ENCODE measurements around the gene OSBPL5.

The OSBPL5 gene

DNA sequence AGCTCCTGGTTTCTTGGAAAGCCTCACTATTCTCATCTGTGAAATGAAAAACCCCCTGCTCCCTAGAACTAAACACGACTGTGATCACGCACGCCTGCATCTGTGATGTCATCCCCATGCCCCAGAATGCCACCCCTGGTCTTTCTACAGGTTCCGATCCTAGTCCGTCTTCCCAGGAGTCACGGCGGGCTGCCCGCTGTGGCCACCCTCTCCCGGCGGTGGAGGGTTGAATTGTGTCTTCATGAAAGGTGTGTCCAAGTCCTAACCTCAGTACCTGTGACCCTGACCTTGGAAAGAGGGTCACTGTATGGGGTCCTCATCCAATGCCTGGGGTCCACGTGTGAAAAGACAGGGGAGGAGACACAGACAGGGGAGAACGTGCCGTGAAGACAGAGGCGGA is 14.4 kb downstream of the OSBPL5 start:
- no peak for DNase-seq

DNA sequence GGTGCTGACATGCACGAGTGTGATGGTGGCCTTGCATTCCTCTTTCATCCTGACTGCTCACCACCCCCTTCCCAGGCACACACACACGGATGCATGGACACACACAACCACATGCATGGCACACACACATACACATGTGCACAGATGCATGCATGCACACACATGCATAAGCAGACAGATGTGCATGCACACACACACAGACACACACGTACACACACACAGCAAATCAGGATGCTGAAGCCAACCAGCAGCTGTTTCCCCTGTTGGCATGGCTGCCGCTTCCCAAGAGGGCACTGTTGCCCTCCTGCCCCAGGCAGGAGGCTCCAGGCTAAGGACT is 15.3 kb downstream of the OSBPL5 start:
- no peak for DNase-seq

DNA sequence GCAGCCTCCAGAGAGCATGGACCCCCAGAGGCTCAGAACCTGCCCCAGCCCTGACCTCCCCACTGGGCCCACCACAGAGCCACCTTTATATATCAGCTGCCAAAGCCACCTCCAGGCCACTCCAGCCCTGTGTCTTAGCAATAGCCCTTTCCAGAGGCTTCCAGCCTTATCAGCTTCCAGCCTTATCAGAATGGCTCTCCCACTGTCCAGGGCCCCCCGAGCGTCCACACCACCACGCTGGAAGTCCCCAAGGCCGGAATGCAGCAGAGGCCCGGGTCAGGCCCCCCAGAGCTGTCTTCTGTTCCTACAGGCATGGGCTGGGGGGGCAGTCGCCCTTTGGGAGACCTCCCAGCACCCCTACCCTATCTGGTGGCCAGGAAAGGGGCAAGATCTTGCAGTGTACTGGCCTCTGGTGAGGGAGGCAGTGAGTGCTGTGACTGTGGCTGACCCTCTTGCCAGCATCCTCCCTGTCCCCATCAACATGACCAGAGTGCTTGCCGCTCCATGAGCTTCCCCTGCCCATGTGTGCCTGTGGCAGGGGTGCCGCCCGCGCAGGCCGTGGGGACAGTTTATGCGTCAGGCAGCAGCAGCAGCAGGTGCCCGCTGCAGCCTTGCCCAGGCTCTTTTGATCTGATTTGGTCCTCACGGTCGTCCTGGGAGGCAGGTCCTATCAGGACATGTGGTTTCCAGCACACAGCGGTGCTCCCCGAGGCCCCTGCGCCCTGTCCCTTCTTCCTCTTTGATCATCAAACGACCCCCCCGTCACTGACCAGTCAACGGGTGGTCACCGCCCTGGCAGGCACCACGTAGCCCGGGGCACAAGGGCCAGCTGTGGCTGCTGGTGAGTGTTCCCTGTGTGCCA is 15.9 kb downstream of the OSBPL5 start:
- no peak for DNase-seq

DNA sequence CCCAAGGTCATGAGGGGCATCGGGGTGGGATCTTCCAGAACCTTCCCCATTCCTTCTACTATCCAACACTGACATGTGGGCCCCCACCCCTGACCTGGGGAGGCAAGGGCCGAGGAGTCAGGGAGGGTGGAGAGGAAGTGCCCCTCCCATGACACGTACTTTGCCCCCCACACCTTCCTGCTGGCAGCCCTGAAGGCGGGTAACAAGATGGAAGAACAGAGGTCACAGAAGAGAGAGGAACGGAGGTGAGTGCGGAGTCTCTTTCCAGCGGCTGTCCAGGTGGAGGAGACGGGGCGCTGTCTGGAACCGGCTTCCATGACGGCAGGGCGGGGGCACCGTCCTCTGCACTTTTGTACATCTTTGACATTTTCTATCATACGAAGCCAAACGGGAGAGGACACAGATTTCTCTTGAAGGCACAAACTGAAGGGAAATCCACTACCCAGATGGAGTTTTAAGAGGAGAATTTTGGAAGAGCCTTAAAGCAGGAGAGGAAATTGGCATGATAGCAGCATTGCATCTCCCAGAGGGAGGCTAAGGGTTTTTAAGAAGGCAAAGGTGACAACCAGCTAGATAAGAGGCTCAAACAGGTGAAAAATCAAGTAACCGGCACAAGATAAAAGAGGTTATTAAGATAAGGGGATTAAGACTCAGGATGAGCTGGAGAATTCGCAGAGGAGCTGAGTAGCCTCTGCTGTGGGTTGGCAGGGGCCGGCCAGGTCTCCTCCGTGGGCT is 16.7 kb downstream of the OSBPL5 start:
- DNase-seq = no peak

DNA sequence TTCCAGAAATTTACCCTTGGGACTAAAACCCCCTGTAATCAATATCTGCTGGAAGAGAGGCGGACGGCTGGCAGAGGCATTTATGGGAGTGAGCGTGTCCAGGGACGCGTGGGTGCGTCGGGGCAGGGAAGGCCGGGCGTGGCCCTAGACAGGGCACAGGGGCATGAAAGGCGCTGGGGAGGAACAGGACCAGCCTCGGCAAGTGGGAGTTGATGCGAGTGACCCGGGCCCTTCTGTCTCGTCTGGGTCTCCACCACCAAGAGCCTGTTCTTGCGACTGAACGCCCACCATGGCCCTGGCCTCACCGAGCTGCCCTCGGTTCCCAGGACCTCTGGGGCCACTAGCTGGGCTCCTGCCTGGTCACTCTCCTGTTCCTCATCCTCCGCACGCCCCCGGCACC is 17.5 kb downstream of the OSBPL5 start:
- DNase-seq = no peak

DNA sequence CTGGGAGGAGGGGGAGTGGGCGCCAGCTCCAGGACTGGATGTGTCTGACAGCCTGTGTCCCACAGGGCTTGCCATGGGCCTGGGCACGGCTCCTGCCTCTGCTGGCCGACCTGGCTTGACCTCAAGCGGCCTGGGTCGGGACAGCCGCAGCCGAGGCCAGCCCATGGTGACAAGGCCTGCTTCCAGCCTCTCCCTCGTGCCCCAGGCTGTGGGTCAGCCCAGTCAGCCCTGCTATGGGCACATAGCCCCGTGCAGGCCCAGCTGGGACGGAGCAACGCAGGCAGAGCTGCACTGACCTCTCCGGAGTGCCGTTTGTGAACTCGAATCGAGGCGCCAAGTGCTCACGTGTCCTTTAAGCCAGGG is 17.9 kb downstream of the OSBPL5 start:
- DNase-seq = peak in 4 of 58 donors; percentile 23 to 47 (median 32)

DNA sequence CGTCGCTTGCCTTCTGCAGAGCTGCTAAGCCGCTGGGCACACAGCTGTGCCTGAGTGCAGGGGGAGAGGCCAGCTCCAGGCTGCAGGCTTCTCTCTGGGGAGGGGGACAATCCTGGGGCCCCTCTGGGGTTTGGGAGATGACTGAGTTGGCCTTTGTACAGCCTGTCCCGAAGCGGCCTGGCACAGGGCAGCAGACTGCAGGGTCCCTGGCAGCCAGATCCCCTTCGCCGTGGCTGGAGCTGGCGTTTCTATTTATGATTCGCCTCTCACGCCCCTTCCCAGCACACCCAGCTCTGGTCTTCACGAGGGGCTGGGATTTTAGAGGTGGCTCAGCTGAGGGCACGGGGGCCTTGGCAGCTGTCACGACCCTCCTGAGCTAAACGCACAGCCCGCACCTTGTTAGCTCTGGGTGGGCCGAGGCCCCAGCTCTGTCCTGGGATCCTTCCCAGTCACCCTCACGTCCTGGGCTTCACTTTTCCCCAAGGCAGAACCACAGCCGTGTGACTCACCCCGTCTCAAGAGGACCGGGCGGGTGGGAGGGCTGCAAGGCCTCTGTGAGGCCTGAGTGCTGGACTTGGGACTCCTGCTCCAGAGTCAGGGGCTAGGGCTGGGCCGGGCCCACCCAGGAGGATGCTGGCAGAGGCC is 18.4 kb downstream of the OSBPL5 start:
- no peak for DNase-seq

DNA sequence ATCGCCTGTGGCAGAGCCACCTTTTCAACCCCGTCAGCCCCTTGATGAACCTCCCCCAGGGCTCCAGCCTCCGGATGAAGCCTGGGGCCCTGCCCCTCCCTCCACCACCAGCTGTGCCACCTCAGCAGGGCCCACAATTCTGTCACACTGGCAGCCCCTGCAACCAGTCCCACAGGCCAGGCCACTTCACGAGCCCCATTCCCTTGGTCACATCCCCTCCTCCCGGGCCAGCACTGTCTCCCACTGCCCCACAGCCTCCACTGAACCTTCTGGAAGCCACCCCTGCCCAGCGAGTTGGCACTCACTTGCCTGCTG is 19.9 kb downstream of the OSBPL5 start:
- DNase-seq = no peak

DNA sequence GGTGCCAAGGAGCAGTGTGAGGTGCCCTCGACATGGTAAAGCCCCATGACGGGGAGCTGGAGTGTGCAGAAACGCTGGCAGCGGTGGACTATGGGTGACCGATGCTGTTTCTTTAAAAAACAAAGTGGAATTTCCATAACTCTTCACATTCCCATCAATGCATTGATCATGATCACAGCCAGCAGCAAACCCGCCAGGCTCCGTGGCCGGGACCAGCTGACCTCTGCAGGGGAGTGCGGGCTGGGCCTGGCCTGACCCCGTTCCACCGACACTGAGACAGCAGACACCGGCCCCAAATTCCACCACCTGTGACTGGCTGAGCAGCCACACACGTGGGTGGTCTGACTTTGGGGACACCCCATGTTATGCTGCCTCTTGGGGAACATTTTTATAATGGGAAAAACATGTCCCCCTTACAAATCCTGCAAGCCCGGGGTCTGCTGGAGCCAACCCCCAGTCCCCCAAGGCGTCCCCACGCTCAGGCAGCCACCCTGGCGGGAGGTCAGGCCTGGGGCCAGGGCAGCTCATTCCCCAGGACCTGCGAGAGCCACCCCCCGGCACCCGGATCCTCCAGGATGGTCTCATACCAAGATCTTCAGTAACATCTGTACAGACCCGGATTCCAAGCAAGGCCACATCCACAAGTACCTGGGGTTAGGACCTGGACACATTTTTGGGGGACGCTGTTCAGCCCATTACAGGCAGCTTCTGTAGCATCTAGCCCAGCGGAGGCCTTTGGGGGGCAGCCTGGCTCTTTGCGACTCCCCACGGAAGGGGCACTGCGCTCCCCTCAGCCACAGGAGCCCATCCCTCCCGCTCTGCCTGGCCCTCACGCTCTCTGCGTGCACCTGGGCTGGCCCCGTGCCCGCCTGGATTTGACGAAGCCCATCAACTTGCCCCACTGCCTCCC is 20.6 kb downstream of the OSBPL5 start:
- no peak for DNase-seq

DNA sequence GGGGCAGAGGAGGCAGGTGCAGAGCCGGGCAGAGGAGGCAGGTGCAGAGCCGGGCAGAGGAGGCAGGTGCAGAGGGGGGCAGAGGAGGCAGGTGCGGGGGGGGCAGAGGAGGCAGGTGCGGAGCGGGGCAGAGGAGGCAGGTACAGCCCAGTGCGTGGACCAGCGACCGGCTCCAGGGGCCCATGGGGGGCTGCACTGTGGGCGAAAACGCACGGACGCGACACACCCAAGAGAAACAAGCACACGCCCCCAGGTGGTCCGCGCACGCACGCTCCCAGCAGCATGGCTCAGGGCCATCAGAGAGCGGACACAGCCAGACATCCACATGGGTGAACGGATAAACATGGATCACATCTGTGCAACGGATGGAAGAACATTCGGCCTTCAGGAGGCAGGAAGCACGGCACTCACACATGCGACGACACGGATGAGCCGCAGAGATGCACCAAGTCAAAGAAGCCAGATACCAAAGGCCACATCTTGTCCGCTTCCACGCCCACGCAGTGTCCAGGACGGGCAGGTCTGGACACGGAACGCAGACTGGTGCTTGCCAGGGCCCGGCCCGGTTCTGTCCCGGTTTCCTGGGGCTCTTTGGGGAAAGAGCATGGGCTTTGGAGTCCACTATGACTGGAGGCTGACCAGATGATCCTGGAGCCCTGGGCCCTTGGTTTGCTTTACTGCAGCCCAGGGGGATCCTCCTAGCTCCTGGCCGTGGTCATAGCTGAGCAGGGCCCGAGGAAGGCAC is 21.8 kb downstream of the OSBPL5 start:
- DNase-seq = no peak

DNA sequence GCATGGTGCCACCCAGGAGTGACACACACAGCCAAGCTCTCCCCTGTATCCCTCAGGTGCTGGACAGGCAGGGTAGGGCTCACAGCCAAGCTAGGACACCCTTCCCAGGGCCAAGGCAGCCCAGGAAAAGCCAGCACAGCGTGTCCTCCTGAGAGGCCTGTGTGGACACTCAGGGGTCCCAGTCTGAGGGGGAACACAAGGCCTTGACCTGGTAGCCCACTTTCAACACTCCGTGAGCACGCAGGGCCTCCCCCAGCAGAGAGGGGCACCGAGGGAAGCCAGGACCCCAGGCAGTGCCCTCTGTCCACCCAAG is 24.9 kb downstream of the OSBPL5 start:
- no peak for DNase-seq

DNA sequence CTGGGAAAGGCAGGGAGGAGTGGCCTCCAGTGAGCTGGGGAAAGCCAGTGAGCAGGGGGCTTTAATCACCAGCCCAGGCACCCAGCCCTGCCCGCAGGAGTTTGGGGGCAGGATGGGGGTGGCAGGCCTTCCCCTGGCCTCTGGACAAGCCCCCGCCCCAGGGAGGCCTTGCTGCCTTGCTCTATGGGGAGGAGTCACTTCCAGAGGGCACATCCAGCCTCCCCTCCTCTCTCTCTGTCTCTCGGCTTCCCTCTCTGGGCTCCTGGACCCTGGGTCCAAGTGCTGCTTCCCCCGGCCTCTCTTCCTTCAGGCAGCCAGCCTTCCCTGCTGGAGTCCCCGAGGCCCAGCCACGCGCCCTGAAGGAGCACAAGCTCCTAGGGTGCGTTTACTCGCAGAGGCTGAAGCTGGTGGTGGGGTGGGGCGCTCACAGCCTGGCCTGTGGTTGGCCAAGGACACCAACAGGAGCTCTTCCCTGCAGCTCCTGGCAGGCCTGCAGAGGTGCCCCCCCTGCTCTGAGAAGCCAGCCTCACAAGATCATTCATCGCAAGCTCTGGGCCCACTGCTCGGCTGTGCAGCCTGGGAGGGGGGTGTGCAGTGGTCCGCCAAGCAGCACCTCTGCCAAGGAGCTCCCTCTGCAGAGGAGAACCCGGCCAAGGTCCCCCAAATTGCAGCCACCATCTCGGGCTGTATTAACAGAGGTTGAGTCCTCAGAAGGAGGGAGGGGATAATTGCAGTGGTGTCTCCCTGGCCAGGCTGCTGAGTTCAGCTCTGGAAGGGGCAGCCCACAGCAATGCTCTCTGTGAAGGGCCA is 25.4 kb downstream of the OSBPL5 start:
- DNase-seq = no peak

DNA sequence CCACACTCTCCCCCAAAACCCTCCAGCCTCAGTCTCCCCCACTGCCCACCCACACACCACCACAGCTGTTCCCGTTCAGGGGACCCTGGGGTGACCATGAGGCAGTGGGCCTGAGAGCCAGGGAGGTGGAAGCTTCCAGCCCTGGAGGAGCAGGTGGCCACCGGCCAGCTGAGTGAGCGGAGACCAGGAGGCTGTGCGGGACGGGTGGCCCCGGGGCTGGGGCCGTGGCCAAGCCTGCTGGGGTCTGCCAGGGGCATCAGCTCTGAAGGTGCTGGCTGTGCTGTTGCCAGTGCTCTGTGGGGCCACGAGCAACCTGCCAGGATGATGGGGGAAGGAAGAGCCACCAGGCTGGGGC is 26.0 kb downstream of the OSBPL5 start:
- DNase-seq = no peak

DNA sequence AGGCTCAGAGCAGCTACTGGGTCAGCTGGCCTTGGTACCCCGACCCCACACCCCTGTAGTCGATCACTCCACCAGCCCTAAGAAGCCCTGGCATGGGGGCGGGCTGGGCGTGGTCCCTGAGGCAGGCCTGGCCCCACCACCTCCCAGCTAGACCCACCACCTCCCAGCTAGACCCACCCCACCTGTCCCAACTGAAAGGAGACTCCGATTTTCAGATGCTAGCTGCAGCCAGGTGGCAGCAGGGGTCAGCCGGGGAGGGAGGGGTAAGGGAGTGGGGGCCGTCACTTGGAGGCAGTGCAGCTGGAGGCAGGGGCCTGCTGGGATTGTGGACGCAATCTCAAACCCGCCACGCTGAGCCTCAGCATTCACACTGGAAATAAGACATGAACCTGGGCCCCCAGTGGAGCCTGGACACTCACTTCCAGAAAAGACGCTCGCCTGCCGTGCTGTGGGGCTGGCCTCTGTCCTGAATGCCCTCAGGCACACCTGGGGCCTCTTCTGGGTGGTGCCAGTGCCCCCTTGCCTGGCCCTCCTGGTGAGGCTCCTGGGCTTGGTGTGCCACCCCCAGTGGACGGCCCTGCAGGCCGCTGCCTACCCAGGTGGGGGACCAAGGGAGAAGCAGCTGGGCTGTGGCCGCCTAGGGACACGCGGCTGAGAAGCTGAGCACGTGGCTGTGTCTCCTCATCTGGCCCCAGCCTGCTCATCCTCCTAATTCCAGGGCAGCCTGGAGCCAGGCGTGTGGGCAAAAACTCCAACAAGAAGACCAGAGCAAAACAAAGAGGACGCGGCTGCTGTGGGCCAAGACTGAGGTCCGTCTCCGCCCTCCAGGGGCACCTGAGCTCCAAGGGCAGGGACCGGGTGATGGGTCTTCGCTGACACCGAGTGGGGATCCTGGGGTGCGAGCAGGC is 26.7 kb downstream of the OSBPL5 start:
- DNase-seq = no peak

DNA sequence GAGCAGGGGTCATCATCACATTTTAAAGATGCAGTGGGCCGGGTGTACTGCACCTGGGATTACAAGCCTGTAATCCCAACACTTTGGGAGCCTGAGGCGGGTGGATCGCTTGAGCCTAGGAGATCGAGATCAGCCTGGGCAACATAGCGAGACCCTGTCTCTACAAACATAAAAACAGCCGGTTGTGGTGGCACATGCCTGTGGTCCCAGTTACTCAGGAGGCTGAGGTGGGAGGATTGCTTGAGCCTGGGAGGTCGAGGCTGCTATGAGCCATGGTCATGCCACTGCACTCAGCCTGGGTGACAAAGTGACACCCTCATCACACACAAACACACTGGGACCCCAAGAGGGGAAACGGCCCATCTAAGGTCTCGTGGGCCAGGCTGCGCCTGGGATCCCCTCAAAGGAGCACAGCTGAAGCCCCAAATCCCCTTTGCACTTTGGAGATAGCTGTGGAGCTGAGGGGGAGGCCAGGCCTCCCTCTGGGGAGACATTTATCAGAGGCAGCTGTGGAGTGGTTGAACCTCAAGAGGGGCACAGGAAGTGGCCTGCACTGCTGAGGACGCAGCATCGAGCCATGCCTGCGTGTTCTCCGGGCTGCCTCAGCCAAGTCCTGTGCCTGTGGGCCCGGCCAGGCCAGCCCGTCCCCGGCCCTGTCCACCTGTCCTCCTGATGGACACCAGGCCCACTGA is 27.5 kb downstream of the OSBPL5 start:
- DNase-seq = no peak

DNA sequence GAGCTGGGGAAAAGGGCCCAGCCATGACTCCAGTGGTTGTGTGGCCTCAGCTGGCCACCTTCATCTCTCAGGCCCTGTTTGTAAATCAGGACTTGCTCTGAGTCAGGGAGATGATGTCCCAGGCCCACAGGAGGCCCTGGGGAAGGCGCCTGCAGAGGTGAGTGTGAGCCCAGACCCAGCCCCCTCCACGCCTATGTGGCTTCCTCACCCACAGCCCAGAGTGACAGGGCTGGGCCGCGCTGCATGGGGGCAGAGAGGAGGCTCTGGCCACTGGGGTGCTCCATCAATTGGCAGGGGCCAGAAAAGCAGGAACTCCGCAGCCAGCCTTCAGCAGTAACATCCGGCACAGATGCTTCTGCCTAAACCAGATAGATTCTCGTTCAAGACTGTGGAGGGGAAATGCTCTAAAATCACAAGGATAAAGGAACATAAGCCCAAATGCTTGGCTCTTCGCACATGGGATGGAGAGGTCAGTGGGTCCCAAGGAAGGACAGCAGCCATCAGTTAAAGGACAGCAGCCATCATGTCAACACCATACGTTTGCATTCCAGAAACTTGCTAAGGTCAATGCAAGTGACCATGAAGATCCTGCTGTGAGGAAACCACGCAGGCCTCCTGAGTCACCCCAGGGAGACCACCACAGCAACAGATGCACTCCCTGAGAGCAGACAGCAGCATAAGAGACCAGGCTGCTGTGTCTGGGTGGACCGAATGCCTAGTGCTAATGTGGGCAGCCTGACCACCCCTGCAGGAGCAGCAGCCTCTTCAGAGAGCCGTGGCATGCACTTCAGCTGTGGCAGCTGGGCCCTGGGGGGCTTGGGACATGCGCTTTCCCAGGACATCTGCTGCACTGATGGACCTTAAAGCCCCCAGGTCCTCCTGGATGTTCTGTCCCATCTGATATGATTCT is 28.3 kb downstream of the OSBPL5 start:
- no peak for DNase-seq
